Small intestine (tissue), 7 donors: Measurements from ENCODE around the gene TMEM51. TPM values are rescaled to one million over a fixed set of nuclear protein-coding genes. Genes with fewer than 3 reads are reported as not detected.

ENCODE experiments used
- DNase-seq, 2 donors: peaks; one replicate each; pipeline versions ENCODE4 v3.0.0 to v3.0.0-alpha.2; 2013
- FAIRE-seq: peaks from 2 replicates; lab custom pipeline; 2012; peaks lifted over from hg19 to GRCh38; lab: Jason Lieb, UNC
- H3K27ac ChIP-seq, 3 donors: one replicate each; pipeline ENCODE4 v1.5.1; 2013; ENCODE audit warnings: low read length in 2 of 3, mild to moderate bottlenecking in 2 of 3, control low read depth in 1 of 3, inconsistent platforms in 1 of 3, low read depth in 1 of 3, moderate library complexity in 1 of 3
- H3K27me3 ChIP-seq, 3 donors: one replicate each; pipeline ENCODE4 v1.6.1; 2013; ENCODE audit warnings: low read length in 3 of 3, inconsistent platforms in 1 of 3; ENCODE audit not compliant: control insufficient read depth in 3 of 3, insufficient read depth in 3 of 3
- H3K36me3 ChIP-seq, 3 donors: one replicate each; pipeline ENCODE4 v1.6.1; 2013; ENCODE audit warnings: low read length in 3 of 3, inconsistent platforms in 1 of 3, low read depth in 1 of 3, mild to moderate bottlenecking in 1 of 3, moderate library complexity in 1 of 3; ENCODE audit not compliant: control insufficient read depth in 3 of 3, insufficient read depth in 2 of 3
- H3K4me1 ChIP-seq, 3 donors: one replicate each; pipeline ENCODE4 v1.6.1; 2013; ENCODE audit warnings: low read length in 2 of 3, inconsistent platforms in 1 of 3, low read depth in 1 of 3, mild to moderate bottlenecking in 1 of 3, moderate library complexity in 1 of 3; ENCODE audit not compliant: control insufficient read depth in 3 of 3, insufficient read depth in 2 of 3
- H3K4me3 ChIP-seq, 3 donors: one replicate each; pipeline ENCODE4 v1.5.1; 2013; ENCODE audit warnings: low read length in 3 of 3, control low read depth in 1 of 3, inconsistent platforms in 1 of 3, low read depth in 1 of 3, mild to moderate bottlenecking in 1 of 3, moderate library complexity in 1 of 3
- H3K9me3 ChIP-seq, 2 donors: one replicate each; pipeline ENCODE4 v1.6.1; 2013; ENCODE audit warnings: low read depth in 1 of 2, low read length in 1 of 2; ENCODE audit not compliant: control insufficient read depth in 2 of 2, insufficient read depth in 1 of 2
- WGBS, 3 donors: extraction: QIAGEN DNeasy Blood & Tissue Kit; methylation state at CpG; one replicate each; pipeline ENCODE4 v1.1.7; 2013; 5-methylcytosine and 5-hydroxymethylcytosine counted together
- polyA plus RNA-seq, 4 donors: library from polyadenylated mRNA; stranded (reverse) in 3 of 4; unstranded in 1 of 4; fragments of 200-250 nt in 3 of 4; fragments of 120-200 nt in 1 of 4; gene quantifications; one replicate each; pipeline versions ENCODE4 v1.2.1 to v1.2.3, GENCODE V29; 2013
- donor health status: healthy with polysubstance abuse.
- donor health status: control.
- donor health status: control.
- donor health status: Bipolar disorder and iron deficiency.
- donor health status: healthy.

Gene TMEM51
- polyA plus RNA-seq, 4 donors, result 16.3 to 44.4 (median 21.5) TPM

DNA sequence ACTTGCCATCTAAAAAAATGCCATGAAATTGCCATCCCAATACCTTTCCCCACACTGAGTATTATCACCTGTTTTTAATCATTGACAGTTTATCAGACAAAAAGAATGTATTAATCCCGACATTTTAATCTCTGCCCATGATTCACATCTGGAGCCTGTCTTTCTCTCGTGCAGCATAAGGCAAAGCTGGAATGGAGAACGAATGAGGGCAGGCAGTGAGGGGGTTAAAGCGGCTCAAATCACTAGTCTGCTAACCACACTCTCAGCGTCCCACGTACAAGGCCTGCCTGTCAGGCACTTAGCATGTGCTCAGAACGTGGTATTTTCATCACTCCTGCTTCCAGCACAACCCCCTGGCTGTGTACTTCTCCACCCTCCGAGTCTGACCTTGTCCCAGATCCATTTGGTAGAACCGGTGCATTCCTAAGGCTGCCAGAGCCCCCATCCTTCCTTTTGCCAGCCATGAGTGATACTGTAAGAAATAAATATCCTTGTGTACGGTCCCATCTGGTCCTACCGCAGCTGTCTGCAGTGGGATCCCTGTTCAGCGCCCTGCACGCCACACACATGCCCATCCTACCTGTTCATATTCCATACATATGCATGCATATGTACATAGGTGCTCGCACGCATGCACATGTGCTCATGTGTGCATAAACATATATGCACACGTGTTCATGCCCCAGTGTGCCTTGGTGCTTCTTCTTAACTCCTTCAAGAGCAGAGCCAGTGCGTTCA, 58.8 kb downstream of the TMEM51 start:
- WGBS, 3 donors, result 64 to 77% (median 72%) methylated on average over 17 of the region's 17 CpGs

DNA sequence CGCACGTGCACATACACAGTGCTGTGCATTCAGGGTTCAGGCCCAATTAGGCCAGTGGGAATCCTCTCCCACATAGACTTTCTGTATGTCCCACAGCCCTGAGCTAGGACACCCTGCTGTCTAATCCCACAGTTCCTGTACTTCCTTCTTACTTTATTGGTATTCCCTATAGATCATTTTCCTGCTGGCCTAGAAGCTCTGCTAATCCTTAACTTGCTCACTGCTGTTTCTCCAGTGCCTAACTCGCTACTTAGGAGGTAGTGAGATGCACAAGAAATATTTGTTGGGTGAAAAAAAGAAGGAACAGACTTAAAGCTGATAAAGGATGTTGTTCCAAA, 59.4 kb downstream of the TMEM51 start:
- no peak for DNase-seq
- FAIRE-seq, result no peak
- H3K4me1 ChIP-seq, result peaks cover 0 to 10% (median 3%) of the 10 kb centered on the region in 3 donors
- 79 to 90% (median 86%) methylated on average over 3 of the region's 3 CpGs for WGBS, 3 donors
- H3K9me3 ChIP-seq, result no peaks in the 10 kb centered on the region
- H3K27me3 ChIP-seq, result no peaks in the 10 kb centered on the region
- no peak overlapping the region for H3K27ac ChIP-seq
- H3K4me3 ChIP-seq, result no peak overlapping the region
- H3K36me3 ChIP-seq, result peaks cover 0 to 38% (median 0%) of the 10 kb centered on the region in 3 donors

More for the DNA sequence above, 58.8 kb downstream of the TMEM51 start:
- peaks cover 0 to 40% (median 0%) of the 10 kb centered on the region in 3 donors for H3K36me3 ChIP-seq
- H3K27ac ChIP-seq, result no peak overlapping the region
- no peaks in the 10 kb centered on the region for H3K9me3 ChIP-seq
- FAIRE-seq, result no peak
- no peak for DNase-seq
- H3K4me3 ChIP-seq, result no peak overlapping the region
- H3K27me3 ChIP-seq, result no peaks in the 10 kb centered on the region
- H3K4me1 ChIP-seq, result peaks cover 0 to 10% (median 3%) of the 10 kb centered on the region in 3 donors

DNA sequence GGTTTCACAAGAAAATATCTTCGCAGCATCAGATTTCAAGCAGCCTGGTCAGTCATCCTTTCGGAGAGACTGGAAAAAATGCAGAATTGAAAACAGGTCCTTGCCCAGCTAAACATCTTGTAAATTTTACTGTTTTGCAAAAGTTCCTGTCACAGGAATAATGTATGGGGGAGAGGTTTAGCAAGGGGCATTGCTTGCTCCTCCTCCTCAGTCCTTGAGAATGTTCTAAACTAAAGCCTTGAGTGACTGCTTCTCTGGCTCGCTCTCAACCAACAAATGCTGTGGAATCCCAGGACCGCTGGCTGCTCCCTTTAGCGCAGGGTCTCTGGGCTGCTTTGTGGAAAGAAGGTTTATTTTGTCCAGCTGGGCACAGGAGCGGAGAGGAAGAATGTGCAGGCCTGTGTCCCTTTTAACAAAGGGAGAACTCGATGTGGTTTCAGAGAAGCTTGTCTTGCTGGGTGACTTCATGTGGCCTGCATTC, 59.8 kb downstream of the TMEM51 start:
- peaks cover 0 to 34% (median 0%) of the 10 kb centered on the region in 3 donors for H3K36me3 ChIP-seq
- no peaks in the 10 kb centered on the region for H3K9me3 ChIP-seq
- DNase-seq (no peak), FAIRE-seq (no peak)
- whole genome bisulfite sequencing, 3 donors, result 60 to 85% (median 79%) methylated on average over 7 of the region's 7 CpGs
- H3K27ac ChIP-seq, result peak overlapping the region in 1 of 3 donors; percentile 24
- H3K4me3 ChIP-seq, result no peak overlapping the region
- no peaks in the 10 kb centered on the region for H3K27me3 ChIP-seq
- peaks cover 0 to 10% (median 3%) of the 10 kb centered on the region in 3 donors for H3K4me1 ChIP-seq

DNA sequence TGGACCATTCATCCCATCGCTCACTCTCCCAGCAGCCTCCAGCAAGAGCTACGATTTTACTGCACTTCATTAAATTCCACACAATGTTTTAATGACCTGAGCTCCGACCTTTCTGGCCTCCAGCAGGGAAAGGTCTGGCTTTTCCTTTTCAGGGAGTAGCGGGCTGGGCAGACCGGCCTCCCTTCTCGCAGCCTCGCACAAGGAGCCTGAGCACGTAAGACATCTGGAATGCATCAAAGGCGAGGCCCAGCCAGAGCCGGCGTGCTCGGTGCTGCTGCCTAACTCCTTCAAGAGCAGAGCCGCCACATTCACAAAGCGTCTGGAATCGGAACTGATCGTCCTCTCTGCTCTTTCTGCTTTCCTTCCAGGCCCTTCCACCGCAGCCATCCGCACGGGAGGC, 61.0 kb downstream of the TMEM51 start:
- peaks cover 0 to 10% (median 3%) of the 10 kb centered on the region in 3 donors for H3K4me1 ChIP-seq
- H3K4me3 ChIP-seq, result no peak overlapping the region
- FAIRE-seq, result no peak
- DNase-seq, result no peak
- H3K27me3 ChIP-seq, result no peaks in the 10 kb centered on the region
- peaks cover 0 to 38% (median 0%) of the 10 kb centered on the region in 3 donors for H3K36me3 ChIP-seq
- H3K27ac ChIP-seq, result peak overlapping the region in 1 of 3 donors; percentile 74
- WGBS, 3 donors, result 69 to 85% (median 84%) methylated on average over 19 of the region's 19 CpGs
- no peaks in the 10 kb centered on the region for H3K9me3 ChIP-seq

DNA sequence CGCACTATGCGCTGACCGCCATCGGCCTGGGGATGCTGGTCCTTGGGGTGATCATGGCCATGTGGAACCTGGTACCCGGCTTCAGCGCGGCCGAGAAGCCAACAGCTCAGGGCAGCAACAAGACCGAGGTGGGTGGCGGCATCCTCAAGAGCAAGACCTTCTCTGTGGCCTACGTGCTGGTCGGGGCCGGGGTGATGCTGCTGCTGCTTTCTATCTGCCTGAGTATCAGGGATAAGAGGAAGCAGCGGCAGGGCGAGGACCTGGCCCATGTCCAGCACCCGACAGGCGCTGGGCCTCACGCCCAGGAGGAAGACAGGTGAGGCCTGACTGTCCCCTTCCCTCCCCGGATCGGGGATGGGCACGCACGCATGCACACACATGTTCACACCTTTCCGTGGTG, 61.6 kb downstream of the TMEM51 start:
- Histone ChIP-seq H3K36me3 (peaks cover 0 to 44% (median 0%) of the 10 kb centered on the region in 3 donors), H3K9me3 (no peaks in the 10 kb centered on the region), H3K4me1 (peaks cover 0 to 10% (median 3%) of the 10 kb centered on the region in 3 donors), H3K27ac (peak overlapping the region in 1 of 3 donors; percentile 74), H3K27me3 (no peaks in the 10 kb centered on the region), H3K4me3 (no peak overlapping the region)
- DNase-seq, result peak in 1 of 2 donors; percentile 41
- FAIRE-seq, result no peak
- 60 to 69% (median 66%) methylated on average over 23 of the region's 23 CpGs for WGBS, 3 donors

DNA sequence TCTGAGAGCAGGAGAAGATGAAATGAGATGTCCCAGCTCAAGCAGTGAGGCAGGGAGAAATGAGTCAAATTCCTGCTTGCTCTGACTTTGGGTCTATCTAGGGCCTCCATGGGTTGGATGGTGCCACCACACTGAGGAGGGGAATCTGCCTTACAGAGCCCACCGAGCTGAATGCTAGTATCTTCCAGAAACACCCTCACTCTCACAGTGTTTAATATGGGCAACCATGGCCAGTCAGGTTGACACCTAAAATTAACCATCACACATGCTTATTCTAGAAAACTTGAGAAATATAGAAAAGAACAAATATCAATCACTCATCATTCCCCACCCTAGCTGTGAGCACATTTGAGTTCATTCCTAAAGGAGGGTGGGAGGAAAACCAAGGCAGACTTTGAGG, 64.1 kb downstream of the TMEM51 start:
- Histone ChIP-seq H3K36me3 (peaks cover 0 to 52% (median 0%) of the 10 kb centered on the region in 3 donors), H3K9me3 (no peaks in the 10 kb centered on the region), H3K4me1 (peaks cover 2 to 23% (median 7%) of the 10 kb centered on the region in 3 donors), H3K27me3 (no peaks in the 10 kb centered on the region), H3K4me3 (no peak overlapping the region), H3K27ac (no peak overlapping the region)
- 85 to 100% (median 88%) methylated on average over 1 of the region's 1 CpG for WGBS, 3 donors
- DNase-seq (no peak), FAIRE-seq (no peak)

DNA sequence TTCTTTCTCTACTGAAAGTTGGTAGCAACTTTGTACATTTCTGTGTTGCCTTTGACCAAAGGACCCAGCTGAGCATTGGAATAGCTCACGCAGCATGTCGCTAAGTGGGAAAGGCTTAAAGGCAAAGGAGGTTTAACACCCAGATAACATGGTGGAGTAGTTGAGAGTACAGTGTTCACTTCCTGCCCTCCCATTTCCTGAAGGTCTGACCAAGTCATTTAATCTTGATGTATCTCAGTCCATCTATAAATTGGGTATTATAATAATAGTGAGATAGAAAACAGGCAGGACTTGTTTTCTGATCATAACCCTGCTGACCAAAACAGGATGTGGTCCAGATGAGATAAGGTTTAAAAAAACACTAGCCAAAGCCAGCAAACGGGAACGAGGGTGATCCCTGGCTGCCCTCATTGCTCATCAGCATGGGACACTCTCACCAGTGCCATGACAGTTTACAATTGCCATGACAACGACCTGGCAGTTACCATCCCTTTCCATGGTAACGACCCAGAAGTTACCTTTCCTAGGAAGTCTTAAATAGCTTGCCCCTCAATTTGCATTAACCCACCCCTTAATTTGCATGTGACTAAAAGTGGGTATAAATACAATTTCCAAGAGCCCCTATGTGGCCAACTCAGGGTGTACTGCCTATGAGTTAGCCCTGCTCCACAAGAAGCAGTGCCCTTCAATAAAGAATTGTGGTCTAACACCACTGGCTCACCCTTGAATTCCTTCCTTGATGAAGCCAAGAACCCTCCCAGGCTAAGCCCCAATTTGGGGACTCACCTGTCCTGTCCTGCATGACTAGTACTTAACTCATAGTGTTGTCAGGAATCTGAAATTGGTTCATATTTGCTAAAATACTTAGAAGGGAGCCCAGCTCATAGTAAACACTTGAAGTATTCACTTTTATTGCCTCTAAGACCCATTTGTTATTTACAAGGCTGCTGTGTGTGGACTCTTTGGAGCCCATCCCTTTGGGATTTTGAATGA, 65.0 kb downstream of the TMEM51 start:
- DNase-seq (no peak), FAIRE-seq (no peak)
- Histone ChIP-seq H3K27me3 (no peaks in the 10 kb centered on the region), H3K9me3 (no peaks in the 10 kb centered on the region), H3K4me3 (no peak overlapping the region), H3K4me1 (peaks cover 2 to 23% (median 7%) of the 10 kb centered on the region in 3 donors), H3K36me3 (peaks cover 0 to 47% (median 0%) of the 10 kb centered on the region in 3 donors), H3K27ac (no peak overlapping the region)
- 64 to 68% (median 66%) methylated on average over 6 of the region's 6 CpGs for WGBS, 3 donors
